ENCODE measurements around the gene EPHB3.

Gene EPHB3

DNA sequence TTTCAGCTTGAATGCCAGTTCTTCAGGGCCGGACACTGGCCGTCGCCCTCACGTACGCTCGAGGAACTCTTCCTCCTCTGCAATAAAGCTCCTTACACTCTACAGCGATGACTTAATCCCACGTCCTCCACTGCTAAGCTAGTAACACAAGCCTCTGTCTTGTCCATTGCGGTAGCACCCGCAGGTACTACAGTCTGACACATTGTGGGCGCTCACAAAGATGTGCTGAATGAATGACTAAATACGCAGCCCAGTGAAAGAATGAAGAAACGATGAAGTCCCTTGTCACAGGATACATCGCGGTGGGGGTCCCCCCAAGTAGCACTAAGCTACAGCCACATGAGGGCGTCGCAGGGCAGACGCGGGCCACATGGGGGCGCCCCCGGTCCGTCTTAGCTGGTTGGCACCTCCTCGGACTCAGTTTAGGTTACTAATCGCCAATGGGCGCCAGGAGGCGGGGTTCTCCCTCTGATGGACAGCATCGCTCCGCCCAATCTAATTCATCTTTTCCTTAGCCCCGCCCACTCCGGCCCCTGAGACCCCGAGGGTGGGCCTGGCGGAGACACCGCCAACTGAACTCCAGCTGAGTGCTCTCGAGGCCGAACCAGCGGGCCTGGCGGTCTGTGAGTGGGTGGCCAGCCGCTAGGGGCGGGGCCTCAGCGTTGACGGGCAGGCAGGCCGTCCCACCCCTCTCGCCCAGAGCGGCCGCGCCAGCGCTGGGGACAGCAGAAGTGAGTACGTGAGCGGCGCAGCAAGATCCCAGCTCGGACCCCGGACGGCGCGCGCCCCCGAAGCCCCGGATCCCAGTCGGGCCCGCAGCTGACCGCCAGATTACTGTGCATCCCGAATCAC lies at the start of gene EPHB3:
TSS of gene EPHB3 (plus strand) at position 725 of the 852 bp plus-strand sequence. CDS start 451 bp downstream, outside the sequence.
- DNase-seq (ENCODE audit: low read depth): peak; percentile 91

- no peak for DNase-seq (ENCODE audit: low read depth)
These were observed 49.0 kb upstream of the EPHB3 start for GRCh38 chr3:184512621-184513020.

GRCh38 chr3:184513276-184514170 lies 48.1 kb upstream of the EPHB3 start:
- DNase-seq (ENCODE audit: low read depth): peak; percentile 73

DNA sequence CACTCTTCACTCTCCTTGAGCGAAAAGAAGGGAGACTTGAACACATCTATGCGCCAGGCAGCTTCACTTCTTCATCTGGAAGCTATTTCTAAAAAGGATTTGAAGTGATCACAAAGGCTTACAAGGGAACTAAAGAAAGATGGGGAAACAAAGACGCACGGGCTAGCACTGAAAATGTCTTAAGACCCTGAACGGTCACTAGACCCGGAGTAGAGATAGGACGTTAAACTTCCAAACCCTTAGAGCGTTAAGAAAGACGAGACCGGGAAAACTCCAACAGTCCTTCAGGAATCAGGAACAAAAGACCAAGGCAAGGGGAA lies 47.5 kb upstream of the EPHB3 start:
- no peak for DNase-seq (ENCODE audit: low read depth)

- no peak for DNase-seq (ENCODE audit: low read depth)
These were observed 37.6 kb upstream of the EPHB3 start for GRCh38 chr3:184523825-184524615.

- peak; percentile 10 for DNase-seq (ENCODE audit: low read depth)
These were observed 36.6 kb upstream of the EPHB3 start for GRCh38 chr3:184524981-184525336.

DNA sequence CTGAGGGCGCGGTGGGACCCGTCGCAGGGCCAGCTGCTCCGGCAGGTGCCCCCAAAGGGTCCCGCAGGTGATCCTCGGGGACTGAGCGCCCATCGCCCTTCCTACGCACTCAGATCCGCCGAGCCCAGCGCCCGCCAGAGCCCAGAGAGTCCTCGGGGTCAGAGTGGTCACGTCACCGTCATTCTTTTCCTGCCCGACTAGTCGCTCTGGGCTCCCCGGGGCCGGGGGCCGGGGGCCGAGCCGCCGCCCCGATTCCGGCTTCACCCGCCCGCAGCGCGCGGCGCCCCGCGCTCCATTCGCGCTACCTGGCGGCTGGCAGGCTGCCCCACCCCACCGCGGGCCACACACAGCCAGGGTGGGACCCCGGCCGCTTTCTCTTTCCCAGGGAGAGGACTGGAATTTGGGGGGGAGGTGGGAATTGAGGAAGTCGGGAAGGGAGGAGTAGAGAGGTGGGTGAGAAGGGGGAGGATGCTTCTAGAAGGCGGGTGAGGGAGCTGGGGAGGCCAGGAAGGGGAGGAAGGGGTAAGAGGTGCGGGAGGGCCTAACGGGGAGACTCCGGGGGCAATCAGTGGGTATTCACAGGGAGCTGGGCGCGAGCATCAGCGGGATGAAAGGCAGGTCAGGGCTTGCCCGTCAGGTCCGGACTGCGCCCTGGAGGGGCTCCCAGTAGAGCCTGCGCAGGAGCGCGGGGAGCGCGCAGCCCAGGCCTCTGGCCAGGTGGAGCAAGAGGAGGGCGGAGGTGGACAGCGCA lies 36.1 kb upstream of the EPHB3 start:
- no peak for DNase-seq (ENCODE audit: low read depth)

DNA sequence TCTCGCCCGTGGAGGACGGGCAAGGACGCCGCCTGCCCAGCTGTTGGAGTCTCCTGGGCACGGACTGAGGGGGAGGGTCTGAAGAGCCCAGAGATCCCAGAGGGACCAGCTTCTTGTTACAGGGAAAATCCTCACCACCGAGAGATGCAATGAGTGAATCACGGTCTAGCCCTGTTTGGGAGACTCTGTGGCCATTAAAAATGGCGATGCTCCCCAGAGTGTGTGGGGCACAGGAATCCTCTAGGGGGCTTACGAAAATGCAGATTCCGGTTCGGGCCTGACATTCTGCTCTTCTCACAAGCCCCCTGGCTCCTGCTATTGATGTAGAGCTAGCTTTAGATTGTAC lies 35.5 kb upstream of the EPHB3 start:
- no peak for DNase-seq (ENCODE audit: low read depth)

DNA sequence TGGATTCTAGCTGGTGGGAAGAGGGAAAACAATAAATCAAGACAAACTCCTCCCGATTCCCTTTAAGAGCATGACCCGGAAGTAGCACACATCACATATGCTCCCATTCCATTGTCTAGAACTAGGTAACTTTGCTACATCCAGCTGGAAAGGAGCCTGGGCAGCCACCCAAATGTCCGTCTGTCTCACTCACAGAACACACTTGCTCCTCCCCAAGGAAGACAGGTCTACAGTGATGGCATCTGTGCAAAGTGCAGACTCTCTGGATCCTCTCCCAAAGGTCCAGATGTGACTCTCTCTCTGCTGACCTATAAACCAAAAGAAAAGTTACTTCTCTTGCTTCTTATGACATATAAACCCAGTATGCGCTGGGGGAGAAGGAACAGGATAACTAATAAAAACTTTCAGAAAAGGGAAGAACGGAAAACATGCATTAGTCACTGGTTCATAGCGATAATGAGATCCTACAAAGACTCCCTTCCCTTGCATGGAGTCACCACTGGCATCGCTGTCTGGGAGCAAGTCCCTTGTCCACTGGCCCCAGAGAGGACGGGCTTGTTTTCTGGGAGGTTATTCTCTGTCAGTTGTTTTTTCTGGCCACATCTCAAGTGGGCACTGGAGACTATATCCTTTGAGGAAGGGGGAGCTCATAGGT lies 29.8 kb upstream of the EPHB3 start:
- no peak for DNase-seq (ENCODE audit: low read depth)

DNA sequence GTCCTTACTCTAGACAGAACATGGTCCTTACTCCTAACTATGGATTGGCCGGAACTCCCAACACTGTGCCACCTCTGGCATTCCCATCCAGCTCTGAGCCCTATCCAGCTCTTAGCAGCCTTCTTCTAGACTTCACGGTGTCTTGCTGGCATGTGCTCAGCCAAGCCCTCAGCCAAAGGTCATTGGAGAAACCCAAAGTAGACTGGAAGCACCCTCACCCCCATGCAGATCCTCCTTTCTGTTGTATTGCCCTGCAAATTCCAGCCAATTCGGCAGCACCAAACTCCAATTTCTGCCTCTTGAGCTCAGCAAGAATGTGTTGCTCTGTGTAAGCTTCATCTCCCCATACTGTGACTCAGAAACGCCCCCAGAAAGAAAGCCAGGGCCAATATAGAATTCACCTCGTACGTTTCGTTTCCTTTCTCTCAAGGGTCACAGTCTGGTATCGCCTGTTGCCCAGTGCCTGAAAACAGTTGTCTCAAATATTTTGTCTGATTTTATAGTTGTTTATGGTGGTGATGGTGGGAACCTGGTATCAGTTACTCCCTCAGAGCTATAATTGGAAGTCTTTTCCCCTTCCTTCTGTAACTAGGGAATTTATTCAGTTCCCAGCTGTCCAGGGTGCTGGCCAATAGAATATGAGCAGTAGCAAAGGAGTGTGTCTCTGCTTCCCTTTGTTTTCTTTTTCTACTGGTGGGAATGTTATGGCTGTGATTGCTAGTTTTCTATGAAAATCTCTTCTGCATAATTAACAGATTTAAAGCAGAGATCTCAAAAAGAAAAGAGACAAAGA lies 28.4 kb upstream of the EPHB3 start:
- DNase-seq (ENCODE audit: low read depth): no peak

- no peak for DNase-seq (ENCODE audit: low read depth)
These were observed 23.5 kb upstream of the EPHB3 start for GRCh38 chr3:184537885-184538665.

- no peak for DNase-seq (ENCODE audit: low read depth)
These were observed 22.7 kb upstream of the EPHB3 start for GRCh38 chr3:184538666-184539431.

DNA sequence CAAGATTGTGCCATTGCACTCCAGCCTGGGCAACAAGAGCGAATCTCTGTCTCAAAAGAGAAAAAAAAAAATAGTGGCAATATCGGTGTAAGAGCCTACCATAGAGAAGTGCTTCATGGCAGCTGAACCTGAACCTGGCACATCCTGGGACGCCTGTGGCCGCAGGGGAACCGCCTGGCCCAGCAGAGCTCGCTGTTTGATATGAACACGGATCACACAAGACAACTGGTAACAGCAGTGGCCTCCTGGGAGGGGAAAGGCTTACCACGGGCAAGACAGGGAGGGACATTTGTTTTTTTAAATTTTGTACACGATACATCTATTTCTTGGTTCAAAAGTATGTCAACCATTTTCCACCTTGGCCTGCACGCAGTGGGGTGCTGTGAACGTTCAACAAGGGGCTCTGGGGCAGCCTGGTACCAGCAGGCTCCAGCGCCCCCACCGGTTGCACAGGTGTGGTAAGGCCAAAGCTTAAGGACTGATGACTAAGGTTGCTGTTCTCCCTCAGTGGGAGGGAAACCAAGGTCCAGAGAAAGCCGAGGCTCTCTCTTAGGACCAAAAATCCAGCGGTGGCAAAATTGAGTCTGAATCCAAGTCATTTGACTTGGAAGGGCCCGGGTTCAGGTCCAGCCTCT lies 21.7 kb upstream of the EPHB3 start:
- no peak for DNase-seq (ENCODE audit: low read depth)

DNA sequence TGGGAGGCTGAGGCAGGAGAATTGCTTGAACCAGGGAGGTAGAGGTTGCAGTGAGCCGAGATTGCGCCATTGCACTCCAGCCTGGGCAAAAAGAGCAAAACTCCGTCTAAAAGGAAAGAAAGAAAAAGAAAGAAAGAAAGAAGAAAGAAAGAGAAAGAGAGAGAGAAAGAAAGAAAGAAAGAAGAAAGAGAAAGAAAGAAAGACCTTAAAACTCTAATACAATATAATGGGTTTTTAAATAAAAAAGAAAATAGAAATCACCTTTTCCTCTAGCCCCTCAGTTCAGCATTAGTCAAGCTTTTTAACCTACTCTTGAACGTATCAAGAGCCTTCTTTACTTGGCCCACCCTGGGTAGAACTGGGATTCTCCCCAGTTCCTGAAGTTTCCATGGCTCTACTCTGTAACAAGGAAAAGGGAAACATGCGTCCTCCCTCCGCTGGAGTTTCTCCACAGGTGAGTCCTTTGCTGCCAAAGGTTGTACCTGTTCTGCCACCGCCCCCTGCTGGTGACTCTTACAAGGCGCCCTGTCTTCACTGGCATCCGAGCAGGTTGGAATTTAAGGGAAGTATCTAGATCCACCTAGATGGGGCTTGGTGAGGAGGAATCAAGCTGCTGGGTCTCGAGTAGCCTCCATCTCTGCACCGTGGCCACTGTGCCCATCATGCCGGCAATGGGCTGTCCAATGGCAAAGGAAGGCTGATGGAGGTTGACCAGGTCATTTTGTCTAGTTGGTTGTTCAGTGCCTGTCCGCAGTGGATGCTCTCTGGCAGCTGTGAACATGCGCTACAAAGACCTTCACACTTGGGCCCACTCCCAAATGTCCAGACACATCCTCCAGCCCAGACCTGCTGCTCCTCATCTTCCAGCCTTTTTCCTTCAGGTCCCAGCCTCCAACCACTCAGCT lies 20.6 kb upstream of the EPHB3 start:
- peak; percentile 64 for DNase-seq (ENCODE audit: low read depth)

GRCh38 chr3:184541886-184542562 lies 19.6 kb upstream of the EPHB3 start:
- no peak for DNase-seq (ENCODE audit: low read depth)

DNA sequence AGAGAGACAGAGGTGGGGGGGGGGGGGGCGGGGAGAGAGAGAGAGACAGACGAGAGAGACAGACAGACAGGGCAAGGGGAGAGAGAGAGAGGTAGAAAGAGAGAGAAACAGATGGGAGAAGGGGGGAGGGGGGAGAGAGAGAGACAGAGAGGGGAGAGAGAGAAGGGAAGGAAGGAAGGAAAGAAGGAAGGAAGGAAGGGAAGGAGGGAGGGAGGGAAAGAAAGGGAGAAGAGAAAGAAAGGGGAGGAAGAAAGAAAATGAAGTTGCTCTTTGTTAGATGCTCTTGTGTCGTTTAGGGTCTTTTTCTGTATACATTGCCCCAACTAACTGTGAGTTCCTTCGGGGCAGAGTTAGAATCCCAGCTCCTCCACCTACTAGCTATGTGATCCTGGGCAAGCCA lies 19.0 kb upstream of the EPHB3 start:
- no peak for DNase-seq (ENCODE audit: low read depth)

GRCh38 chr3:184543256-184543655 lies 18.3 kb upstream of the EPHB3 start:
- DNase-seq (ENCODE audit: low read depth): no peak
